GM10847 (cell line): Measurements from ENCODE around the gene ECM1.

Source experiments
- POLR2A ChIP-seq: IDR thresholded peaks from 2 replicates; pipeline ENCODE4 v1.6.1; 2011; ENCODE audit not compliant: insufficient read length; ENCODE audit errors: extremely low read depth

ECM1 gene

GRCh38 chr1:150558761-150559655, 51.1 kb downstream of the ECM1 start:
- no peak for TF ChIP-seq POLR2A

GRCh38 chr1:150559656-150560010, 51.7 kb downstream of the ECM1 start:
- TF ChIP-seq POLR2A, result no peak

GRCh38 chr1:150560011-150560438, 52.1 kb downstream of the ECM1 start:
- TF ChIP-seq POLR2A, result no peak

GRCh38 chr1:150560576-150561253, 52.8 kb downstream of the ECM1 start:
- TF ChIP-seq POLR2A, result no peak

GRCh38 chr1:150561254-150561973, 53.5 kb downstream of the ECM1 start:
- TF ChIP-seq POLR2A, result peak; percentile 45

- peak; percentile 55 for TF ChIP-seq POLR2A
These were observed 54.1 kb downstream of the ECM1 start for GRCh38 chr1:150561974-150562445.

GRCh38 chr1:150562446-150563339, 54.8 kb downstream of the ECM1 start:
- no peak for TF ChIP-seq POLR2A
